GM12864 (cell line): Measurements from ENCODE around the gene PRICKLE2.

Source experiments
- DNase-seq: peaks from one replicate; pipeline ENCODE4 v3.0.0-alpha.2; 2011; ENCODE audit warnings: low read depth
- H3K4me3 ChIP-seq: 2 replicates; pipeline ENCODE4 v1.5.1; 2011; ENCODE audit warnings: mild to moderate bottlenecking, low read depth, low read length, control low read depth
- TF ChIP-seq, protein P1 (sequence below): IDR thresholded peaks from 2 replicates; pipeline ENCODE4 v1.5.1; 2011; ENCODE audit warnings: low read depth, mild to moderate bottlenecking, moderate library complexity, low read length, control low read depth, inconsistent platforms; ENCODE audit errors: missing control alignments

The PRICKLE2 gene

DNA sequence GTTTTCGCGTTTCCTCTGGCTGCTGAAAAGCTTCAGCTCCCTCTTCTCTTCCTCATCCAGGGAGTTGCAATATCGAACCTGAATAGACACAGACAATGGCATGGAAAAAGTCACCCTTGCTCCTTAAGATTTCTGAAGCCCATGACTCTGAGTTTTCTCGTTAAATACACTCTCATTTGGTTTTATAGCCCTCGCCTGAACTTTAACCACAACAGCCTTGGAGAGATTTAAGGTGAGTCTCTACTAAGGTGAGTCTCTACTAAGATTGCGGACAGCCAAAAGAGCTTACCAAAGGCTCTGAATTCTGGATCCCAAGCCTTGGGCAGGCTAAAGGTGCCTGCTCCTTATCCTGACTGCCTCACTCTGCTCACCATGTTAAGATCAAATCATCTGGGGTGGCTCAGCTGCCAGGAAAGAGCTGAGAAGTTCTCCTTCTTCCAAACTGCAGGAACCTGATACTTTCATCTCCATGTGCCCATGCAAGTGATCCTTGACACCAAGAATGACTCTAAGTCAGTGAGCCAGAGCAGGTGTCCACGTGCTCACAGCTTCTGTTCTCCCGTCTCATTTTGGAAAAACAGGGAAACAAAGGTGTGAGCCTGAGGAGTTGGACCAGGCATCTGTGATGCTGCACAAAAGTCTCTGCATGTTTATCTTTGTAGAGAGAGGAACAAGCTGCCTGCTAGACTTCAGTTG, 65.1 kb downstream of the PRICKLE2 start:
- no peak overlapping the region for H3K4me3 ChIP-seq
- TF ChIP-seq, protein P1, sequence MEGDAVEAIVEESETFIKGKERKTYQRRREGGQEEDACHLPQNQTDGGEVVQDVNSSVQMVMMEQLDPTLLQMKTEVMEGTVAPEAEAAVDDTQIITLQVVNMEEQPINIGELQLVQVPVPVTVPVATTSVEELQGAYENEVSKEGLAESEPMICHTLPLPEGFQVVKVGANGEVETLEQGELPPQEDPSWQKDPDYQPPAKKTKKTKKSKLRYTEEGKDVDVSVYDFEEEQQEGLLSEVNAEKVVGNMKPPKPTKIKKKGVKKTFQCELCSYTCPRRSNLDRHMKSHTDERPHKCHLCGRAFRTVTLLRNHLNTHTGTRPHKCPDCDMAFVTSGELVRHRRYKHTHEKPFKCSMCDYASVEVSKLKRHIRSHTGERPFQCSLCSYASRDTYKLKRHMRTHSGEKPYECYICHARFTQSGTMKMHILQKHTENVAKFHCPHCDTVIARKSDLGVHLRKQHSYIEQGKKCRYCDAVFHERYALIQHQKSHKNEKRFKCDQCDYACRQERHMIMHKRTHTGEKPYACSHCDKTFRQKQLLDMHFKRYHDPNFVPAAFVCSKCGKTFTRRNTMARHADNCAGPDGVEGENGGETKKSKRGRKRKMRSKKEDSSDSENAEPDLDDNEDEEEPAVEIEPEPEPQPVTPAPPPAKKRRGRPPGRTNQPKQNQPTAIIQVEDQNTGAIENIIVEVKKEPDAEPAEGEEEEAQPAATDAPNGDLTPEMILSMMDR, result no peak
- no peak for DNase-seq

DNA sequence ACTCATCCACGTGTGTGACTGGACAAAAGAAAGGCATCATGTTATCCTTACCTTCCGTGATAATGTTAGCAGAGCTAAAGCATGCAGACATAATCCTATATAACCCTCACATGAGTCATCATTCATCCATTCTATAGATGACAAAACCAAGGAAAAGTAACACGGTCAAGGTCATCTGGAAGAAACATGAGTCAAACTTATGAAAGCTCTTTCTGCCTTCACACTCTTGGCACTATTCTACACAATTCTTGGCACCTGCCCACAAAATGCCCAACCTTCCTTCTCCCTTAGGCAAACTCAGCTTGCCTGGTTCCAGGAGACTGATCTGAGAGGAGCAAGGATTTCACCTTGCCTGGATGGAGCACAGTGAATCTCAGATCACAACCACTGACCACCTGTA, 66.9 kb downstream of the PRICKLE2 start:
- no peak overlapping the region for H3K4me3 ChIP-seq
- DNase-seq, result no peak
- TF ChIP-seq, protein P1, result no peak

DNA sequence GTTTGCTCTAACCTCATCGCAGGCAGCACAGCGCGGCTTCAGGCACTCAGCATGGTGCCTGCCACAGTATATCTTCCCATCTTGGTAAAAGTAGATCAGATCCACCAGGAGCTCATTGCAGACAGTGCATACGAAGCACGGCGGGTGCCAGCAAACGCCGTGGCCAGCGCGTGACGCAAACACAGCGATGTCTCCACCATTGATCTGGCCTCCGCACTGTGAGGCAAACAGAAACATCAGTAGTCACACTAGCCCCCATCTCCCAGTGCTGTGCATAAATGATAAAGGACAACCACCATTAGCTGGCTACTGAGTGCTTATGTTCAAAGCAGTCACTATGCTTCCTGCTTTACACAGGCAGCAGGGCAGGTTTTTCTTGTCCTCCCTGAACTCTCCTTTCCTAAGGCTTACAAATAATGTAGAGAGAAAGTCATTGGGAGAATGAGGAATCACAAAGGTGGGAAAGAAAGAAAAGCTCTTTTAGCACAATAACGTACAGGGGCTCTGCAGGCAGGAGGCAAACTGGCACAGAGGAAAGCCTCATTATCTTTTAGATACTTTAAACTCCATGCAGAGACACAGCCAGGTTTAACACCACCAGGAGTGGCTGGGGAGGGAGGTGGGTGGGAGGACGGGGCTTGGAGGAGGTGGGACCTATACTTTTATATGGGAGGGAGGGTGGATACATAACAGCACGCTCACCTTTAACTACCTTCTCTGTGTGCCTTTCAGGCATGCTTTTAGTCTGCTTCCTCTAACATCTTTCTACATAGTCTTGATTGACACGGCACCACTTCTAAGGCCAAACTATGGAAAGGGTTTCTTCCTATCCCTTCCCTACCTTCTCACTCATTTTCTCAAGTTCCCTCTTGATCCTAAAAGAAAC, 67.9 kb downstream of the PRICKLE2 start:
- TF ChIP-seq, protein P1, result no peak
- no peak overlapping the region for H3K4me3 ChIP-seq
- no peak for DNase-seq

DNA sequence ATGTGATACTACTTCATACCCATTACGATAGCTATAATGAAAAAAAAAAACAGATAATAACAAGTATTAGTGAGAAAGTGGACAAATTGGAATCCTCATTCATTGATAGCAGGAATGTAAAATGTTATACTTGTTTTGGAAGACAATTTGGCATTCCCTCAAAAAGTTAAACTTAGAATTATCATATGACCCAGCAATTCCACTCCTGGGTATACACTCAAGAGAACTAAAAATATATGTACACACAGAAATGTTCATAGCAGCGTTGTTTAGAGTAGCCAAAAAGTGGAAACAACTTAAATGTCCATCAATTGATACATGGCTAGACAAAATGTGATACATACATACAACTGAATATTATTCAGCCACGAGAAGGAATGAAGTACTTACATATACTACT, 69.9 kb downstream of the PRICKLE2 start:
- TF ChIP-seq, protein P1, result no peak
- DNase-seq, result no peak
- no peak overlapping the region for H3K4me3 ChIP-seq

DNA sequence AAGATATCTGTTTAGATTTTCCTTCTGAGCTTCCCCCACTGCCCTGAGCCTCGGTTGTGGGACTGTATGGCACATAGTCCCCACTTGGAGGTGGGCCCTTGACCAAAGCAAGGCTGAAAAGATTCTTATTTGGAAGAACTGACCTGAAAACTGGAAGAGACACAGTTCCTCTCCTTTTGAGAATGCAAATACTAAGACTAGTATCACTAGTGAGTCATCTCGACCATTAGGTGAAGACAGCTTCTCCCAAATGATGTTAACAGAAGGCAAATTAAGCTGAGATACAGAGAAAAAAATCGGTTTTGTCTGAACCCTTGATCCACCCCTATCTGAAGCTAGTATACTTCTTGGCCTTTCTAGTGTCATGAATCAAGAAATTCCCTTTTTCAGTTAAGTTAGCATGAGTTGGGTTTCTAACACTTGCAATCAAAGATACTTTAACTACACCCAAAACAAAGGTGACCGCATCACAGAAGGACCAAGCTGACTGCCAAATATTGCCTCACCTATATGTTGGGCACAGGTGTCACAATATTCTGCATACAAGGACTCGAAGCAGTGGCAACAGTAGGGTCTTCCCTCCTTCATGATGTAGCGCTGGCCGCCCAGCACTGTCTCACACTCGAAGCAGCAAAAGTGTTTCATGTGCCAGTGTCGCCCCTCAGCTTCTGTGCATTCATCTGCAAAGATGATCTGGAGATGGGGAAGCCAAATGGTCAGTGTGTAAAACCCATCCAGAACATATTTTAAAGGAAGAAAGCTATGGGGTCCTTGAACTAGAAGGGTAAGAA, 72.4 kb downstream of the PRICKLE2 start:
- DNase-seq, result no peak
- TF ChIP-seq, protein P1, result no peak
- H3K4me3 ChIP-seq, result no peak overlapping the region

DNA sequence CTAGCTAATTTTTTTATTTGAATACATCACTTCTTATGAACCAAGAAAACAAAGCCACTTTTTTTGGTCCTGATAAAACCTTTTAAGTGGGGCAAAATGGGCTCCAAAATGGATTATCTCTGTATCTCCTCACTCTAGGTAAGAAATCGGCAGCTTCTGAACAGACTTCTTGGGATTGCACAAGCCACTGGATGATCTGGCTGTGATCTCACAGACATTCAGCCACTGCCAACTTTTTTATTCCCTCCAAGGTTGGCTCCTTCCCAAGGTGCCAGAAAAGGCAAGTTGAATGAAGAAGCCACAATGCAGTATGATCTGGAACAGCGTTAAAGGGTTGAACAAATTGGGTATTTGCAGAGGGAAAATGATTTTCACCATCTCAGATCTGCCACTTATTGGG, 73.2 kb downstream of the PRICKLE2 start:
- TF ChIP-seq, protein P1, result no peak
- DNase-seq, result no peak
- H3K4me3 ChIP-seq, result no peak overlapping the region
